ENCODE results near the gene DTX1. TPM values are rescaled to one million over a fixed set of nuclear protein-coding genes. Genes with fewer than 3 reads are reported as not detected.

DTX1 gene
- polyA plus RNA-seq, 4 donors = 10.6 to 16.5 (median 14.9) TPM

Other genes with a start within 250 kb of the DTX1 start
- 10 to 100 TPM in 3 of 4 donors, 1 to 10 TPM in 1; 9.7 to 15.5 (median 13.5) TPM for gene OAS1, start 149.8 kb upstream of the DTX1 start, polyA plus RNA-seq (ENCODE audit: insufficient read length in 4 of 4)
- 10 to 100 TPM in 1 of 4 donors, 1 to 10 TPM in 3; 8.3 to 10.4 (median 9.5) TPM for gene OAS3, start 118.3 kb upstream of the DTX1 start, polyA plus RNA-seq (ENCODE audit: insufficient read length in 4 of 4)
- 10 to 100 TPM in 1 of 4 donors, 1 to 10 TPM in 3; 5.5 to 10.4 (median 6.9) TPM for gene OAS2, start 78.2 kb upstream of the DTX1 start, polyA plus RNA-seq (ENCODE audit: insufficient read length in 4 of 4)
- gene RASAL1, start 79.0 kb downstream of the DTX1 start, polyA plus RNA-seq (ENCODE audit: insufficient read length in 4 of 4) = 10 to 100 TPM in 2 of 4 donors, 1 to 10 TPM in 2; 8.2 to 14.7 (median 10.5) TPM
- 1 to 10 TPM in 3 of 4 donors, under 1 TPM in 1; 0.76 to 2.5 (median 1.9) TPM for gene CFAP73, start 93.0 kb downstream of the DTX1 start, polyA plus RNA-seq (ENCODE audit: insufficient read length in 4 of 4)
- gene DDX54, start 128.7 kb downstream of the DTX1 start, polyA plus RNA-seq (ENCODE audit: insufficient read length in 4 of 4) = 10 to 100 TPM; 65.9 to 94.7 (median 85.8) TPM
- 10 to 100 TPM; 14.7 to 20.1 (median 17.9) TPM for gene RITA1, start 129.0 kb downstream of the DTX1 start, polyA plus RNA-seq (ENCODE audit: insufficient read length in 4 of 4)
- gene TPCN1, start 164.7 kb downstream of the DTX1 start, polyA plus RNA-seq (ENCODE audit: insufficient read length in 4 of 4) = 10 to 100 TPM; 25.0 to 49.6 (median 37.6) TPM

Measured in left renal cortex interstitium (tissue), 4 donors.